Psoas muscle (tissue), 8 donors: ENCODE results near the gene SEC24A. TPM values are rescaled to one million over a fixed set of nuclear protein-coding genes. Genes with fewer than 3 reads are reported as not detected.
A peak's percentile ranks its signal among the peaks of the same experiment; 100 is the strongest.
"Not testable (repeated sequence)": the region's sequence is repeated elsewhere in the genome, so short reads cannot be mapped to it uniquely, and the experiment has no call there.

Experiments used
- ATAC-seq, 4 donors: fragments of 200-7000 bp; cut with Tn5 transposase; one replicate each; pipeline ENCODE4 v1.9.1; 2020; ENCODE audit warnings: moderate library complexity in 3 of 4, mild to moderate bottlenecking in 2 of 4
- DNase-seq, 2 donors: peaks; one replicate each; pipeline ENCODE4 v3.0.0-alpha.2; 2020
- H3K27ac ChIP-seq: fragments of 200-600 bp; one replicate; pipeline ENCODE4 v1.8.0; 2022
- H3K27me3 ChIP-seq, 3 donors: fragments of 200-600 bp in 1 of 3; one replicate each; pipeline versions ENCODE4 v1.6.1 to v1.8.0; 2013 to 2022; ENCODE audit warnings: low read length in 2 of 3, mild to moderate bottlenecking in 2 of 3, moderate library complexity in 1 of 3; ENCODE audit not compliant: insufficient read depth in 3 of 3
- H3K36me3 ChIP-seq, 2 donors: fragments of 200-600 bp in 1 of 2; one replicate each; pipeline versions ENCODE4 v1.6.1 to v1.8.0; 2013 to 2022; ENCODE audit warnings: low read depth in 1 of 2, mild to moderate bottlenecking in 1 of 2, moderate library complexity in 1 of 2; ENCODE audit not compliant: insufficient read depth in 1 of 2
- H3K4me1 ChIP-seq: fragments of 200-600 bp; one replicate; pipeline ENCODE4 v1.8.0; 2022
- H3K4me3 ChIP-seq: fragments of 200-600 bp; one replicate; pipeline ENCODE4 v1.8.0; 2022; ENCODE audit warnings: mild to moderate bottlenecking
- H3K9me3 ChIP-seq: fragments of 200-600 bp; one replicate; pipeline ENCODE4 v1.8.0; 2022
- CTCF ChIP-seq: fragments of 200-600 bp; IDR thresholded peaks from one replicate; pipeline ENCODE4 v1.8.0; 2022; ENCODE audit warnings: antibody characterized with exemption
- WGBS, 3 donors: extraction: QIAGEN DNeasy Blood & Tissue Kit; methylation state at CpG; one replicate each; pipeline versions ENCODE4 v1.1.6 to v1.1.7; 2013; 5-methylcytosine and 5-hydroxymethylcytosine counted together
- intact Hi-C, 2 donors: fragments of 100-400 bp; cut with DNase I; formaldehyde crosslinking; loops; one replicate each; pipeline versions ENCODE4 v1.11.0 to v1.14.2; 2022
- long read RNA-seq, 2 donors: library from polyadenylated mRNA; unstranded; transcript quantifications; one replicate each; pipeline ENCODE4 v2.0.0, GENCODE V29; 2021
- polyA plus RNA-seq, 3 donors: library from polyadenylated mRNA; stranded (reverse); fragments of 200-250 nt; gene quantifications; one replicate each; pipeline ENCODE4 v1.2.3, GENCODE V29; 2013
- total RNA-seq, 4 donors: library from RNA; stranded (reverse); fragmentation: NEBNext Ultra II Directional in 2 of 4; extraction: Animal tissue kit (Norgen Biotek cat#: 25700) in 2 of 4; gene quantifications; one replicate each; pipeline versions ENCODE4 v1.2.1 to v1.2.4, GENCODE V29; 2021 to 2023
- donor health status: healthy with polysubstance abuse.
- donor health status: DM: no; HTN: no; CAD: no; lungs with moderate emphysema.
- donor health status: Bipolar disorder and iron deficiency.
- donor health status: healthy.
- donor health status: DM: yes; HTN: yes; CAD: no.
- donor health status: DM: no; HTN: no; CAD: no.
- donor health status: DM: no; HTN: no; CAD: no.
- donor health status: DM: yes; HTN: yes; CAD: no.

Gene SEC24A
- total RNA-seq = 10 to 100 TPM in 3 of 4 donors, 1 to 10 TPM in 1; 5.7 to 25.2 (median 13.7) TPM
- polyA plus RNA-seq = 10 to 100 TPM in 2 of 3 donors, 1 to 10 TPM in 1; 6.7 to 18.9 (median 17.2) TPM
- long read RNA-seq, donor 1, partial matches to known transcripts = 1 of 2 reads
- long read RNA-seq, donor 1, other reads (novel, unspliced or antisense) = 1 of 2 reads
- long read RNA-seq, donor 2, full-length matches to known transcripts = 4 of 21 reads
- long read RNA-seq, donor 2, partial matches to known transcripts = 8 of 21 reads
- long read RNA-seq, donor 2, other reads (novel, unspliced or antisense) = 9 of 21 reads

- Histone ChIP-seq H3K4me1 (peaks cover 26% of the 10 kb centered on the region), H3K36me3 (peaks cover 0 to 9% of the 10 kb centered on the region in 2 donors), H3K4me3 (peak within 1 kb of the TSS; percentile 98), H3K9me3 (no peaks in the 10 kb centered on the region), H3K27me3 (no peaks in the 10 kb centered on the region), H3K27ac (peak within 1 kb of the TSS; percentile 99)
- intact Hi-C loops = loop anchor here (2.0 to 5.0 kb wide), 2 partner anchors 16 to 121 kb away; partner anchors contain the start of genes SAR1B (in 2 of the 2) and JADE2 (in 1 of the 2)
- WGBS, 3 donors = 0 to 1% (median 0%) methylated on average over 53 to 69 of the region's 69 CpGs
- peak; percentile 93 to 96 (median 94) for ATAC-seq
- no peak for TF ChIP-seq CTCF
- DNase-seq = peak; percentile 95 to 97
Measured at GRCh38 chr5:134648425-134649162, at the start of gene SEC24A. TSS of gene SEC24A (plus strand) at chr5:134648785. CDS start at chr5:134649077, 292 bp downstream.

DNA sequence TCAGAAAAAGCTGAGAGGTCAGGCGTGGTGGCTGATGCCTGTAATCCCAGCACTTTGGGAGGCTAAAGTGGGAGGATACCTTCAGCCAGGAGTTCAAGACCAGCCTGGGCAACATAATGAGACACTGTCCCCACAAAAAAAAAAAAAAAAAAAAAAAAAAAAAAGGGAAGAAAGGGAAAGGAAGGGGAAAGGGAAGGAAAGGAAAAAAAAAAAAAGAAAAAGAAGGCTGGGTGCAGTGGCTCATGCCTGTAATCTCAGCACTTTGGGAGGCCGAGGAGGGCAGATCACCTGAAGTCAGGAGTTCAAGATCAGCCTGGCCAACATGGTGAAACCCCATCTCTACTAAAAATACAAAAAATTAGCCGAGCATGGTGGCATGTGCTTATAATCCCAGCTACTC, 48.8 kb upstream of the SEC24A start:
- Histone ChIP-seq H3K36me3 (peaks cover 5 to 23% of the 10 kb centered on the region in 2 donors), H3K4me1 (peaks cover 39% of the 10 kb centered on the region)
- H3K27ac ChIP-seq, H3K27me3 ChIP-seq, H3K9me3 ChIP-seq, H3K4me3 ChIP-seq, ATAC-seq, intact Hi-C loops, DNase-seq: not testable (repeated sequence)
- WGBS, 3 donors = 76 to 94% (median 90%) methylated on average over 3 of the region's 3 CpGs

DNA sequence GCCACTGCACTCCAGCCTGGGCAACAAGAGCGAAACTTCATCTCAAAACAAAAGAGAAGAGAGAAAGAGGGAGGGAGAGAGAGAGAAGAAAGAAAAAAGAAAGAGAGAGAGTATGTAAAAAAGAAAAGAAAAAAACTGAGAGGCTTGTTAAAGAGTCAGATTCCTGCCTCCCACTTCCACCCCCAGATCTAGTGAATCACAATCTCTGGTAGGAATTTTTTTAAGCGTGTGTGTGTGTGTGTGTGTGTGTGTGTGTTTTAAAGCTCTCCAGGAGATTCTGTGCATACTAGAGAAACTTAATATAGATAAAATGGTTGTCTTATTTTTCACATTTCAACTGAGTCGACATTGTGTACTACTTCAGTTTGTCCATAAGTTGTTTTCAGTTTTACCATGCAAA, 48.0 kb upstream of the SEC24A start:
- no peaks in the 10 kb centered on the region for H3K9me3 ChIP-seq
- intact Hi-C loops = no loop called here
- no peak overlapping the region for H3K27ac ChIP-seq
- TF ChIP-seq CTCF = no peak
- no peak for DNase-seq
- peaks cover 5 to 31% of the 10 kb centered on the region in 2 donors for H3K36me3 ChIP-seq
- no peak overlapping the region for H3K4me3 ChIP-seq
- 58 to 71% (median 70%) methylated on average over 3 of the region's 3 CpGs for WGBS, 3 donors
- peaks cover 32% of the 10 kb centered on the region for H3K4me1 ChIP-seq
- no peak for ATAC-seq
- H3K27me3 ChIP-seq = no peaks in the 10 kb centered on the region

DNA sequence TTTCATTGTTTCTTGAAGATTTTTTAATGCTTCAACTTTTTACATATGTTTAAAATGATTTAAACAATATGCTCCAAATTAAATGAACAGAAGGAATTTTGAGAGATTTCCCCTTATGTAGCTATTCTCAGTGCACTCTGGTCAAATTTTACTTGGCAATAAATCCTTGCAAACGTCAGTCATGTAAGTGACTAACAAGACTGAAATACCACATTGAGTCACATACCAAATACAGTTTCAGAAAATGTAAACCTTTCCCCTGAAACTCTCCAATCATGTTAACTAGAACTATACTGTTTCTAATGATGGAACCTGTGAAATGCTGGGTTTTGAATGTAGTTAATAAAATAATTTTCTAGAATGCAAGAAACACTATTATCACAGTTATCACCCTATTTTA, 45.5 kb upstream of the SEC24A start:
- ATAC-seq = peak; percentile 73 to 88 (median 82)
- 10 to 23% (median 13%) methylated on average over 1 of the region's 1 CpG for WGBS, 3 donors

More for the DNA sequence above, 45.5 kb upstream of the SEC24A start:
- H3K27ac ChIP-seq = peak overlapping the region; percentile 71
- intact Hi-C loops = no loop called here
- no peaks in the 10 kb centered on the region for H3K27me3 ChIP-seq
- H3K4me3 ChIP-seq = no peak overlapping the region
- peaks cover 7 to 56% of the 10 kb centered on the region in 2 donors for H3K36me3 ChIP-seq
- DNase-seq = no peak
- no peak for TF ChIP-seq CTCF
- H3K9me3 ChIP-seq = no peaks in the 10 kb centered on the region
- H3K4me1 ChIP-seq = peaks cover 29% of the 10 kb centered on the region
